HepG2 (cell line): ENCODE data around the gene CD19. TPM values are rescaled to one million over a fixed set of nuclear protein-coding genes. Genes with fewer than 3 reads are reported as not detected.

Source experiments
- ATF7-NPFF ChIP-seq: sonication (generic); formaldehyde crosslinking; IDR thresholded peaks from 2 replicates; pipeline ENCODE4 v1.8.1; 2023; ENCODE audit warnings: mild to moderate bottlenecking, low read depth, missing genetic modification reagents, moderate library complexity
- CEBPZ ChIP-seq: IDR thresholded peaks from 2 replicates; pipeline ENCODE4 v1.6.1; 2012; ENCODE audit warnings: low read length, improper control_type of control experiment
- E2F2 ChIP-seq: sonication (generic); formaldehyde crosslinking; IDR thresholded peaks from 2 replicates; pipeline ENCODE4 v1.4.0; 2020; ENCODE audit warnings: missing genetic modification reagents, borderline replicate concordance
- HNF4G ChIP-seq, 2 experiments: sonication (generic) in 1 of 2; formaldehyde crosslinking in 1 of 2; IDR thresholded peaks; 2 replicates each; pipeline versions ENCODE4 v1.4.0 to v1.6.1; 2011 to 2020; ENCODE audit warnings: borderline replicate concordance in 2 of 2, low read depth in 2 of 2, mild to moderate bottlenecking in 2 of 2, low read length in 1 of 2, missing genetic modification reagents in 1 of 2, moderate library complexity in 1 of 2
- SIN3B ChIP-seq: fragments of 150-350 bp; IDR thresholded peaks from 2 replicates; pipeline ENCODE4 v1.6.1; 2014; ENCODE audit warnings: low read length
- SMC3 ChIP-seq: IDR thresholded peaks from 2 replicates; pipeline ENCODE4 v1.6.1; 2011; ENCODE audit warnings: low read length, improper control_type of control experiment
- SNRNP70 ChIP-seq: fragments of 200-400 bp; formaldehyde crosslinking; IDR thresholded peaks from 2 replicates; pipeline ENCODE4 v1.6.1; 2017; ENCODE audit warnings: mild to moderate bottlenecking, low read depth, low read length, moderate library complexity
- SP2 ChIP-seq: sonication (generic); formaldehyde crosslinking; IDR thresholded peaks from 2 replicates; pipeline ENCODE4 v1.5.1; 2020; ENCODE audit warnings: mild to moderate bottlenecking, missing genetic modification reagents
- USF2 ChIP-seq, 2 experiments: sonication (generic) in 1 of 2; formaldehyde crosslinking in 1 of 2; IDR thresholded peaks; 2 replicates each; pipeline versions ENCODE4 v1.5.1 to v1.6.1; 2011 to 2020; ENCODE audit warnings: borderline replicate concordance in 1 of 2, low read depth in 1 of 2, low read length in 1 of 2, mild to moderate bottlenecking in 1 of 2, missing genetic modification reagents in 1 of 2, moderate library complexity in 1 of 2
- ZC3H4 ChIP-seq: sonication (generic); formaldehyde crosslinking; IDR thresholded peaks from 2 replicates; pipeline ENCODE4 v1.4.0; 2020; ENCODE audit warnings: missing genetic modification reagents, borderline replicate concordance
- ZNF30 ChIP-seq: sonication (generic); formaldehyde crosslinking; IDR thresholded peaks from 2 replicates; pipeline ENCODE4 v1.5.0; 2020; ENCODE audit warnings: mild to moderate bottlenecking, missing genetic modification reagents
- ZNF724P ChIP-seq: sonication (generic); formaldehyde crosslinking; IDR thresholded peaks from 2 replicates; pipeline ENCODE4 v1.8.0; 2022; ENCODE audit warnings: missing genetic modification reagents, borderline replicate concordance
- ZSCAN20 ChIP-seq: sonication (generic); formaldehyde crosslinking; IDR thresholded peaks from 2 replicates; pipeline ENCODE4 v1.4.0; 2020; ENCODE audit warnings: missing genetic modification reagents, mild to moderate bottlenecking, borderline replicate concordance
- polyA plus RNA-seq, 8 experiments: library from polyadenylated mRNA; depleted of rRNA in 3 of 8; stranded (reverse) in 7 of 8; unstranded in 1 of 8; fragments of >200 nt; fragmentation: Illumina TruSeq in 4 of 8; extraction: Trizol in 4 of 8; gene quantifications; 2 replicates each; pipeline versions ENCODE4 v1.2.1 to v1.2.3, GENCODE V29; 2011 to 2016; ENCODE audit warnings: low read depth in 4 of 8, missing spikeins in 1 of 8, mixed read lengths in 1 of 8; ENCODE audit not compliant: insufficient read depth in 1 of 8
- total RNA-seq, 5 experiments: library from RNA; depleted of rRNA; stranded (reverse); fragments of >200 nt; fragmentation: Illumina TruSeq; extraction: Trizol; gene quantifications; 2 replicates each; pipeline ENCODE4 v1.2.3, GENCODE V29; 2016; ENCODE audit warnings: low read depth in 1 of 5
- TF ChIP-seq, protein P1 (sequence below): sonication (generic); formaldehyde crosslinking; conservative IDR thresholded peaks from 2 replicates; pipeline ENCODE4 v1.4.0; 2020; ENCODE audit warnings: missing genetic modification reagents
- TF ChIP-seq, protein P2 (sequence below): sonication (generic); formaldehyde crosslinking; IDR thresholded peaks from 2 replicates; pipeline ENCODE4 v1.5.0; 2020; ENCODE audit warnings: mild to moderate bottlenecking, missing genetic modification reagents

Gene CD19
- total and polyA plus RNA-seq, 2 of the 13 experiments (the other 11 are each of a cell fraction or from before 2014, with no cell fraction given), result 0.55 to 1.1 TPM

GRCh38 chr16:28974437-28975157, 42.8 kb downstream of the CD19 start, which contains the start of gene SPNS1 (continued):
- TF ChIP-seq E2F2 (CRISPR knock-in tag) (peak; percentile 92; the same call in 1 of the 2 replicates), SIN3B (peak; percentile 100), HNF4G (IDR thresholded peaks at IDR 0.05; ENCODE audit: borderline replicate concordance, low read depth, low read length) (peak; percentile 39; the same call in 1 of the 2 replicates), HNF4G (CRISPR knock-in tag; IDR thresholded peaks at IDR 0.05; ENCODE audit: borderline replicate concordance, low read depth) (peak; percentile 49), USF2 (IDR thresholded peaks at IDR 0.05; ENCODE audit: low read depth, low read length) (peak; percentile 100), USF2 (CRISPR knock-in tag; IDR thresholded peaks at IDR 0.05; ENCODE audit: borderline replicate concordance) (peak; percentile 100), SNRNP70 (no peak), ZNF724P (CRISPR knock-in tag) (peak; percentile 45; the same call in 1 of the 2 replicates), CEBPZ (no peak), ZNF30 (no peak), SMC3 (no peak), SP2 (CRISPR knock-in tag) (peak; percentile 73), ZC3H4 (CRISPR knock-in tag) (no peak), ZSCAN20 (CRISPR knock-in tag) (peak; percentile 94), ATF7-NPFF (peak; percentile 84; the same call in 1 of the 2 replicates)
- TF ChIP-seq, protein P1, sequence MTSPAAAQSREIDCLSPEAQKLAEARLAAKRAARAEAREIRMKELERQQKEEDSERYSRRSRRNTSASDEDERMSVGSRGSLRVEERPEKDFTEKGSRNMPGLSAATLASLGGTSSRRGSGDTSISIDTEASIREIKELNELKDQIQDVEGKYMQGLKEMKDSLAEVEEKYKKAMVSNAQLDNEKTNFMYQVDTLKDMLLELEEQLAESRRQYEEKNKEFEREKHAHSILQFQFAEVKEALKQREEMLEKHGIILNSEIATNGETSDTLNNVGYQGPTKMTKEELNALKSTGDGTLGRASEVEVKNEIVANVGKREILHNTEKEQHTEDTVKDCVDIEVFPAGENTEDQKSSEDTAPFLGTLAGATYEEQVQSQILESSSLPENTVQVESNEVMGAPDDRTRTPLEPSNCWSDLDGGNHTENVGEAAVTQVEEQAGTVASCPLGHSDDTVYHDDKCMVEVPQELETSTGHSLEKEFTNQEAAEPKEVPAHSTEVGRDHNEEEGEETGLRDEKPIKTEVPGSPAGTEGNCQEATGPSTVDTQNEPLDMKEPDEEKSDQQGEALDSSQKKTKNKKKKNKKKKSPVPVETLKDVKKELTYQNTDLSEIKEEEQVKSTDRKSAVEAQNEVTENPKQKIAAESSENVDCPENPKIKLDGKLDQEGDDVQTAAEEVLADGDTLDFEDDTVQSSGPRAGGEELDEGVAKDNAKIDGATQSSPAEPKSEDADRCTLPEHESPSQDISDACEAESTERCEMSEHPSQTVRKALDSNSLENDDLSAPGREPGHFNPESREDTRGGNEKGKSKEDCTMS (CRISPR knock-in tag), result no peak
- TF ChIP-seq, protein P2, sequence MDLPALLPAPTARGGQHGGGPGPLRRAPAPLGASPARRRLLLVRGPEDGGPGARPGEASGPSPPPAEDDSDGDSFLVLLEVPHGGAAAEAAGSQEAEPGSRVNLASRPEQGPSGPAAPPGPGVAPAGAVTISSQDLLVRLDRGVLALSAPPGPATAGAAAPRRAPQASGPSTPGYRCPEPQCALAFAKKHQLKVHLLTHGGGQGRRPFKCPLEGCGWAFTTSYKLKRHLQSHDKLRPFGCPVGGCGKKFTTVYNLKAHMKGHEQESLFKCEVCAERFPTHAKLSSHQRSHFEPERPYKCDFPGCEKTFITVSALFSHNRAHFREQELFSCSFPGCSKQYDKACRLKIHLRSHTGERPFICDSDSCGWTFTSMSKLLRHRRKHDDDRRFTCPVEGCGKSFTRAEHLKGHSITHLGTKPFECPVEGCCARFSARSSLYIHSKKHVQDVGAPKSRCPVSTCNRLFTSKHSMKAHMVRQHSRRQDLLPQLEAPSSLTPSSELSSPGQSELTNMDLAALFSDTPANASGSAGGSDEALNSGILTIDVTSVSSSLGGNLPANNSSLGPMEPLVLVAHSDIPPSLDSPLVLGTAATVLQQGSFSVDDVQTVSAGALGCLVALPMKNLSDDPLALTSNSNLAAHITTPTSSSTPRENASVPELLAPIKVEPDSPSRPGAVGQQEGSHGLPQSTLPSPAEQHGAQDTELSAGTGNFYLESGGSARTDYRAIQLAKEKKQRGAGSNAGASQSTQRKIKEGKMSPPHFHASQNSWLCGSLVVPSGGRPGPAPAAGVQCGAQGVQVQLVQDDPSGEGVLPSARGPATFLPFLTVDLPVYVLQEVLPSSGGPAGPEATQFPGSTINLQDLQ, result no peak
